Neural cell (in vitro differentiated cells): ENCODE measurements around the gene NUDT7. TPM values are rescaled to one million over a fixed set of nuclear protein-coding genes. Genes with fewer than 3 reads are reported as not detected.

ENCODE experiments used
- H2AFZ ChIP-seq: fragments of 200-600, 300-800 bp; sonication (generic), shearing (Covaris generic); 2 replicates; pipeline ENCODE4 v1.6.0; 2014; ENCODE audit warnings: low read depth, mild to moderate bottlenecking, antibody characterized with exemption, low read length, moderate library complexity
- H3F3A ChIP-seq: fragments of 200-600 bp; shearing (Covaris generic); 2 replicates; pipeline ENCODE4 v1.6.1; 2016; ENCODE audit warnings: mild to moderate bottlenecking, moderate library complexity, mixed read lengths, antibody characterized with exemption, low read length; ENCODE audit not compliant: insufficient read depth, poor library complexity, severe bottlenecking
- H3K27ac ChIP-seq: fragments of 200-600, 300-800 bp; sonication (generic), shearing (Covaris generic); 2 replicates; pipeline ENCODE4 v1.5.1; 2014; ENCODE audit warnings: mild to moderate bottlenecking, low read length, moderate library complexity
- H3K27me3 ChIP-seq: fragments of 300-800, 200-600 bp; sonication (generic), shearing (Covaris generic); 2 replicates; pipeline ENCODE4 v1.6.0; 2014; ENCODE audit warnings: mild to moderate bottlenecking, low read depth, low read length, moderate library complexity; ENCODE audit not compliant: insufficient read depth
- H3K36me3 ChIP-seq: fragments of 300-800, 200-600 bp; sonication (generic), shearing (Covaris generic); 2 replicates; pipeline ENCODE4 v1.5.1; 2014; ENCODE audit warnings: mild to moderate bottlenecking, antibody characterized with exemption, low read length, moderate library complexity; ENCODE audit not compliant: insufficient read depth
- H3K4me2 ChIP-seq: fragments of 300-800, 200-600 bp; sonication (generic), shearing (Covaris generic); 2 replicates; pipeline ENCODE4 v1.6.0; 2014; ENCODE audit warnings: mild to moderate bottlenecking, low read length
- H3K4me3 ChIP-seq: fragments of 300-800, 200-600 bp; sonication (generic), shearing (Covaris generic); 2 replicates; pipeline ENCODE4 v1.5.1; 2014; ENCODE audit warnings: mild to moderate bottlenecking, low read length, moderate library complexity
- H3K79me2 ChIP-seq: fragments of 200-600 bp; shearing (Covaris generic); replicated peaks from 2 replicates; pipeline ENCODE4 v1.6.0; 2014; ENCODE audit warnings: mild to moderate bottlenecking, low read length, moderate library complexity; ENCODE audit not compliant: insufficient read depth
- H3K9ac ChIP-seq: fragments of 300-800, 200-600 bp; sonication (generic), shearing (Covaris generic); 2 replicates; pipeline ENCODE4 v1.6.1; 2016; ENCODE audit warnings: mild to moderate bottlenecking, low read length, mixed read lengths
- H3K9me2 ChIP-seq: fragments of 200-600 bp; shearing (Covaris generic); 2 replicates; pipeline ENCODE4 v1.6.1; 2016; ENCODE audit warnings: mild to moderate bottlenecking, low read length, mixed read lengths; ENCODE audit not compliant: insufficient read depth
- H3K9me3 ChIP-seq: fragments of 200-600, 300-800 bp; sonication (generic), shearing (Covaris generic); 2 replicates; pipeline ENCODE4 v1.6.1; 2016; ENCODE audit warnings: mild to moderate bottlenecking, mixed run types, low read length, moderate library complexity, mixed read lengths
- H4K20me1 ChIP-seq: fragments of 200-600 bp; shearing (Covaris generic); 2 replicates; pipeline ENCODE4 v1.6.1; 2016; ENCODE audit warnings: mild to moderate bottlenecking, mixed run types; ENCODE audit not compliant: insufficient read depth
- CTCF ChIP-seq: fragments of 450-650 bp; IDR thresholded peaks from 2 replicates; pipeline ENCODE4 v1.5.1; 2014; ENCODE audit warnings: antibody characterized with exemption, mild to moderate bottlenecking, moderate library complexity; ENCODE audit not compliant: poor library complexity, severe bottlenecking
- EP300 ChIP-seq: fragments of 450-650 bp; conservative IDR thresholded peaks from 2 replicates; pipeline ENCODE4 v1.6.1; 2014; ENCODE audit warnings: antibody characterized with exemption, mild to moderate bottlenecking, moderate library complexity; ENCODE audit not compliant: poor library complexity, severe bottlenecking
- EZH2 ChIP-seq: fragments of 200-600, 300-800 bp; shearing (Covaris generic), sonication (generic); IDR thresholded peaks from 2 replicates; pipeline ENCODE4 v1.6.1; 2014; ENCODE audit warnings: antibody characterized with exemption, low read length, borderline replicate concordance, mild to moderate bottlenecking; ENCODE audit not compliant: insufficient read depth, poor library complexity, severe bottlenecking
- MXI1 ChIP-seq: fragments of 450-650 bp; conservative IDR thresholded peaks from 2 replicates; pipeline ENCODE4 v1.6.1; 2014; ENCODE audit warnings: antibody characterized with exemption, mild to moderate bottlenecking; ENCODE audit not compliant: poor library complexity, severe bottlenecking
- POLR2AphosphoS5 ChIP-seq: IDR thresholded peaks from 2 replicates; pipeline ENCODE4 v1.6.1; 2012
- RAD21 ChIP-seq: fragments of 450-650 bp; conservative IDR thresholded peaks from 2 replicates; pipeline ENCODE4 v1.6.1; 2014; ENCODE audit warnings: antibody characterized with exemption, mild to moderate bottlenecking, moderate library complexity
- REST ChIP-seq: IDR thresholded peaks from 2 replicates; pipeline ENCODE4 v1.6.1; 2012; ENCODE audit warnings: borderline replicate concordance
- SMC3 ChIP-seq: fragments of 450-650 bp; conservative IDR thresholded peaks from 2 replicates; pipeline ENCODE4 v1.6.1; 2014; ENCODE audit warnings: antibody characterized with exemption, mild to moderate bottlenecking, moderate library complexity; ENCODE audit not compliant: poor library complexity
- TAF1 ChIP-seq: IDR thresholded peaks from 2 replicates; pipeline ENCODE4 v1.6.1; 2012; ENCODE audit warnings: low read depth
- polyA plus RNA-seq: library from polyadenylated mRNA; depleted of rRNA; stranded (reverse); fragments of >200 nt; gene quantifications from 2 replicates; pipeline ENCODE4 v1.2.3, GENCODE V29; 2014

Gene NUDT7
- polyA plus RNA-seq, 1 donor from 2014 or later = 13.9 TPM

- Histone ChIP-seq H3K36me3 (no peaks in the 10 kb centered on the region), H3K4me3 (no peak overlapping the region)
Observed at GRCh38 chr16:77679391-77679790, 42.9 kb upstream of the NUDT7 start.

GRCh38 chr16:77679901-77680300 lies 42.4 kb upstream of the NUDT7 start:
- Histone ChIP-seq H3K4me2 (no peak overlapping the region), H3K9me3 (no peaks in the 10 kb centered on the region), H2AFZ (no peak overlapping the region), H3K79me2 (no peaks in the 10 kb centered on the region), H3K9ac (no peak overlapping the region), H3K9me2 (no peaks in the 10 kb centered on the region), H3K36me3 (no peaks in the 10 kb centered on the region), H3K4me3 (no peak overlapping the region), H3F3A (no peaks in the 10 kb centered on the region), H3K27ac (no peak overlapping the region), H3K27me3 (no peaks in the 10 kb centered on the region), H4K20me1 (no peaks in the 10 kb centered on the region)
- TF ChIP-seq SMC3 (no peak), EZH2 (no peak), POLR2AphosphoS5 (no peak)

More at GRCh38 chr16:77679391-77679790, 42.9 kb upstream of the NUDT7 start:
- Histone ChIP-seq H3K9ac (no peak overlapping the region), H4K20me1 (no peaks in the 10 kb centered on the region), H3F3A (no peaks in the 10 kb centered on the region), H2AFZ (no peak overlapping the region), H3K4me2 (no peak overlapping the region), H3K9me2 (no peaks in the 10 kb centered on the region), H3K79me2 (no peaks in the 10 kb centered on the region), H3K9me3 (no peaks in the 10 kb centered on the region), H3K27ac (no peak overlapping the region), H3K27me3 (no peaks in the 10 kb centered on the region)
- TF ChIP-seq TAF1 (no peak), SMC3 (no peak), EP300 (no peak), POLR2AphosphoS5 (no peak)

DNA sequence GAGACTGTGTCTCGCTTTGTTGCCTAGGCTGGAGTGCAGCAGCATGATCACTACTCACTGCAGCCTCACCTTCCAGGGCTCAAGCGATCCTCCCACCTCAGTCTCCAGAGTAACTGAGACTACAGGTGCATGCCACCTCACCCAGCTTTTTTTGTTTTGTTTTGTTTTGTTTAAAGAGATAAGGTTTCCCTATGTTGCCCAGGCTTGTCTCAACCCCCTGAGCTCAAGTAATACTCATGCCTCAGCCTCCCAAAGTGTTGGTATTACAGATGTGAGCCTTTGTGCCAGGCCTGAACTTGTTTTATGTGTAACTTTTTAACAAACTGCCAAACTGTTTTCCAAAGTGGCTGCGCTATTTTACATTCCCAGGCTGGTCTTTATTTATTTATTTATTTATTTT lies 41.8 kb upstream of the NUDT7 start:
- Histone ChIP-seq H3K9me2 (no peaks in the 10 kb centered on the region), H3K27me3 (no peaks in the 10 kb centered on the region), H2AFZ (no peak overlapping the region), H3K79me2 (no peaks in the 10 kb centered on the region), H3F3A (no peaks in the 10 kb centered on the region), H3K27ac (no peak overlapping the region), H3K36me3 (no peaks in the 10 kb centered on the region), H3K4me2 (no peak overlapping the region), H3K4me3 (no peak overlapping the region), H3K9me3 (no peaks in the 10 kb centered on the region), H3K9ac (no peak overlapping the region), H4K20me1 (no peaks in the 10 kb centered on the region)
- no peak for TF ChIP-seq TAF1
- no peak for TF ChIP-seq CTCF
- TF ChIP-seq MXI1 = no peak
- TF ChIP-seq POLR2AphosphoS5 = no peak
- no peak for TF ChIP-seq REST
- no peak for TF ChIP-seq EZH2
- no peak for TF ChIP-seq SMC3
- TF ChIP-seq EP300 = no peak
- TF ChIP-seq RAD21 = no peak
